ENCODE measurements around the gene SEC62. TPM values are rescaled to one million over a fixed set of nuclear protein-coding genes. Genes with fewer than 3 reads are reported as not detected.

The SEC62 gene
- total RNA-seq, 1 experiment from 2014 or later, result 58.5 TPM

DNA sequence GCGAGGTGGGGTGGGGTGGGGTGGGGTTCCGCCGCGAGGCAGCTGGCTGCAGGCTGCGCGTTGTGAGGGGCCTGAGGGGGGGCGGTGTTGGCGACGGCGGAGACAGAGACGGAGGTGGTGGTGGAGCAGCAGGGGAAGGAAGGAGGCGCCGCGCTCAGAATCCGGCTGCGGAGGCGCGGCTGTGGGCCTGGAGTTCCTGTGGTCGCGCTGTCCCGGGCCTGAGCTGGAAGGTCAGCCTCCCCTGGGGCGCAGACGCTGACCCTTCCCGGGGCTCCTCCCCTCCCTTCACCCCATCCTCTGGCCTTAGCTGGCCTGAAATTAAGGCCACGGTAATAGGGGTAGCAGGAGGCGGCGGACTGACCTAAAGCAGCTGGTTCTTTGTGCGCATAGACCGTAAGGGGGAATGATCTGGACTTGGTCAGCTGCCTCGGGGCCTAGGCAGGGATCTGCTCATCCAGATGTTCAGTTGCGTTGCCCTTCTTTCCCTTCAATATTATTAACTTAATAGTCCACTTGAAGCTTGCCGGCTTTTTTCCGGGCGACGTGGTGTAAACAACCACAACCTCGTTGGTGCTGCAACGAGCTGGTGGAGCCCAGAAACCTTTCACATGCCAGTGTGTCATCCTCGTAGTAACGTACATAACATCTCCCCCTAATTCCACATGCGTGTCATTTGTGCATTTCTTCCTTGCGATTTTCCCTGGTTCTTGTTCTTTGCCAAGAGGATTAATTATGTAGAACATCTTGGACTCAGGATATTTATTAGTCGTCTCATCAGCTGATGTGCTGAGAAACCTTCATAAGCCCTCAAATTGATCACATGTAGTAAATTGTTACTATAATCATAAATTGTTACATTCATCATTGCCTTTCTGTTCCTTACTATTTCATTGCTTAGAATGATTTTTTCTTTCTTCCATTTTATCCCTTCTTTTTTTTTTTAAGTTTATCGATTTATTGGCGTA lies 626 bp downstream of the SEC62 start:
- POLR2A ChIA-PET, result interaction anchor here (0.5 to 4.7 kb wide), 18 partner anchors 9 to 518 kb away, joined by 3 to 35 read pairs (median 4); partner anchors contain the start of gene MYNN
- CTCF ChIA-PET, result interaction anchor here (0.6 to 1.8 kb wide), 15 partner anchors 10 to 204 kb away, joined by 3 to 6 read pairs (median 3); partner anchors contain the start of gene MYNN

DNA sequence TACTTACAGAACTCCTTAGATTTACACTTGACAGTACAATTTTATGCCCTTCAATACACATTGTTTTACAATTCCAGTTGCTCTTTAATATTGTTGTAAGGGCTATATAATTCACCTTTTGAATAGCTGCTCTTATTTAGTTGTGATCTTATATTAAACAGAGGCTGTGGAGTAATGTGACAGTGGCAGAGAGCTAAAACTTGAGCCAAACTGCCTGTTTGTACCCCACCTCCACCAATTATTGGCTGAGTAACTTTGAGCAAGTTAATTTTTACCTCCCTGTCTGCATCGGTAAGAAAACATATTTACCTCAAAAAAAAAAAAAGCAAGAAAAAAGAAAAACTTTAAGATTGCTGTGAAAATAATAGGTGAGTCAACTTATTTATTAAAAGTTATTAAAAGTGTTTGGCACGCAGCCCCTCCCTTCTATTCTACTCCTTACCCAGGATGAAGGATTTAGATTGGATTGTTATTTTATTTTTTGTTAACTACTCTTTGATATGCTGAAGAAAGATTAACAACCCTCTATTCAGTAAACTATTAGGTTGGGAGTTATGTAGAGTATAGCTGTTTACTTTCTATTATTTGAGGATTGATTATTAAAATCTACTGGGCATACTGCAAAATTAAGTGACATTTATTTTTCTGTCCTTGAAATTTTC lies 1.7 kb downstream of the SEC62 start:
- Mint-ChIP-seq H3K27ac (ENCODE audit: low read depth, unreplicated experiment) (peak overlapping the region; percentile 30), H3K4me3 (ENCODE audit: unreplicated experiment) (peak overlapping the region; percentile 68), H3K36me3 (ENCODE audit: insufficient read depth, unreplicated experiment) (peaks cover 4% of the 10 kb centered on the region), H3K4me1 (ENCODE audit: insufficient read depth, unreplicated experiment) (peaks cover 26% of the 10 kb centered on the region), H3K27me3 (ENCODE audit: insufficient read depth, unreplicated experiment) (no peaks in the 10 kb centered on the region), H3K9me3 (ENCODE audit: unreplicated experiment) (peaks cover 11% of the 10 kb centered on the region)
- no peak for DNase-seq (ENCODE audit: unreplicated experiment)
- ChIA-PET POLR2A (interaction anchor here (0.8 to 4.7 kb wide), 4 partner anchors 10 to 200 kb away, joined by 3 to 35 read pairs (median 12); partner anchors contain the start of gene MYNN), CTCF (interaction anchor here (0.6 to 1.7 kb wide), 5 partner anchors 9 to 195 kb away, joined by 3 to 5 read pairs (median 3); partner anchors contain the start of gene MYNN)
- intact Hi-C loops (cut with micrococcal nuclease), result no loop called here
- TF ChIP-seq, protein P1, sequence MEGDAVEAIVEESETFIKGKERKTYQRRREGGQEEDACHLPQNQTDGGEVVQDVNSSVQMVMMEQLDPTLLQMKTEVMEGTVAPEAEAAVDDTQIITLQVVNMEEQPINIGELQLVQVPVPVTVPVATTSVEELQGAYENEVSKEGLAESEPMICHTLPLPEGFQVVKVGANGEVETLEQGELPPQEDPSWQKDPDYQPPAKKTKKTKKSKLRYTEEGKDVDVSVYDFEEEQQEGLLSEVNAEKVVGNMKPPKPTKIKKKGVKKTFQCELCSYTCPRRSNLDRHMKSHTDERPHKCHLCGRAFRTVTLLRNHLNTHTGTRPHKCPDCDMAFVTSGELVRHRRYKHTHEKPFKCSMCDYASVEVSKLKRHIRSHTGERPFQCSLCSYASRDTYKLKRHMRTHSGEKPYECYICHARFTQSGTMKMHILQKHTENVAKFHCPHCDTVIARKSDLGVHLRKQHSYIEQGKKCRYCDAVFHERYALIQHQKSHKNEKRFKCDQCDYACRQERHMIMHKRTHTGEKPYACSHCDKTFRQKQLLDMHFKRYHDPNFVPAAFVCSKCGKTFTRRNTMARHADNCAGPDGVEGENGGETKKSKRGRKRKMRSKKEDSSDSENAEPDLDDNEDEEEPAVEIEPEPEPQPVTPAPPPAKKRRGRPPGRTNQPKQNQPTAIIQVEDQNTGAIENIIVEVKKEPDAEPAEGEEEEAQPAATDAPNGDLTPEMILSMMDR (IDR thresholded peaks at IDR 0.05; ENCODE audit: unreplicated experiment), result no peak
- BruUV-seq (replicated peaks), result no TSS peak

More for the DNA sequence above, 626 bp downstream of the SEC62 start:
- peaks cover 11% of the 10 kb centered on the region for H3K9me3 Mint-ChIP-seq (ENCODE audit: unreplicated experiment)
- TF ChIP-seq, protein P1 (IDR thresholded peaks at IDR 0.05; ENCODE audit: unreplicated experiment), result no peak
- H3K4me1 Mint-ChIP-seq (ENCODE audit: insufficient read depth, unreplicated experiment), result peaks cover 23% of the 10 kb centered on the region
- BruUV-seq (replicated peaks), result no TSS peak
- no peaks in the 10 kb centered on the region for H3K27me3 Mint-ChIP-seq (ENCODE audit: insufficient read depth, unreplicated experiment)
- peaks cover 4% of the 10 kb centered on the region for H3K36me3 Mint-ChIP-seq (ENCODE audit: insufficient read depth, unreplicated experiment)
- peak overlapping the region; percentile 99 for H3K27ac Mint-ChIP-seq (ENCODE audit: low read depth, unreplicated experiment)
- DNase-seq (ENCODE audit: unreplicated experiment), result peak; percentile 39
- intact Hi-C loops (cut with micrococcal nuclease), result loop anchor here (1.0 to 2.0 kb wide), 2 partner anchors 104 to 194 kb away; partner anchors contain the start of gene MYNN
- peak overlapping the region; percentile 68 for H3K4me3 Mint-ChIP-seq (ENCODE audit: unreplicated experiment)

DNA sequence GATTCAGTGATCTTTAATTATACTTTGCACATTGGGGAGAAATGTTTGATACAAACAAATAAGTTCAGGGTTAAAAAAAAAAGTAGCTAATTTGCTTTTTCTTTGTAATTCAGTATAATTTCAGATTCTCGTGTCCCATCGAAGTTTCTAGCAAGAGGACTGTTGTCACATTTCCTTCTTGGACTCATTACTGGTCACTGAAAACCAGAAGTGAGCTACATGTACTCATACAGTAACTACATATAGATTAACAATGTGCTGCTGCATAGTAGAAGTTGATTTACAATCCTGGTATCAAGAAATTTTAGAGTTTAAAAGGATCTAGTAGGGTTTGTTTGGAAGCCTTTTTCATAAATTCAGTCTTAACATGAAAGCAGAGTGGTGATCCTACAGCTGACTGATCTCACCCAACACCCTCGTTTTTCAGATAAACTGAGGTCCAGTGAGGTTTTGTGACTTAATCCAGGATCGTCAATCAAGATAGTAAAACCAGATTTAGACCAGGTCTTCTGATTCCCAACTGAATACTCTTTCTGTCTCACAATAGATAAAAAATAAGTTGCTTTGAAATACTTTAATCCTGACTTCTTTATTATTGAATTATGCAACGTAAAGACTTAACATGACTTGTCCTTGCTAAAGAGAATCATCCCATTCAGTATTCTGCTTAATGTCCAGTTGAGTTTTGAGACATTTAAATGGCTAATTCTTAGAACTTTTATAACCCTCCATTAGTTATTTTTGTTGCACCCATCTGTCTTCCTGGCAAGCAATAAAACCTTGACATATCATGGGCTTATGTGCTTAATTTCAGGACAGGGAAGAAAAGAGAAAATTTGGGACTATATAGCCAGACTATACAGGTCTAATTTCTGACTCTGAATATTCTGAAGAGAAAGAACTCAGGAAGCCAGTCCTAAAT lies 2.8 kb downstream of the SEC62 start:
- no peaks in the 10 kb centered on the region for H3K27me3 Mint-ChIP-seq (ENCODE audit: insufficient read depth, unreplicated experiment)
- ChIA-PET CTCF (interaction anchor here (0.9 kb wide), 1 partner anchor 105 kb away, joined by 4 read pairs; no protein-coding TSS in a partner anchor), POLR2A (interaction anchor here (0.6 to 4.7 kb wide), 4 partner anchors 197 to 823 kb away, joined by 3 to 35 read pairs (median 4); partner anchors contain the start of gene MYNN)
- no peak overlapping the region for H3K4me3 Mint-ChIP-seq (ENCODE audit: unreplicated experiment)
- H3K36me3 Mint-ChIP-seq (ENCODE audit: insufficient read depth, unreplicated experiment), result peaks cover 10% of the 10 kb centered on the region
- no peak overlapping the region for H3K27ac Mint-ChIP-seq (ENCODE audit: low read depth, unreplicated experiment)
- no TSS peak for BruUV-seq (replicated peaks)
- no peak for DNase-seq (ENCODE audit: unreplicated experiment)
- H3K9me3 Mint-ChIP-seq (ENCODE audit: unreplicated experiment), result peaks cover 3% of the 10 kb centered on the region
- TF ChIP-seq, protein P1 (IDR thresholded peaks at IDR 0.05; ENCODE audit: unreplicated experiment), result no peak
- intact Hi-C loops (cut with micrococcal nuclease), result no loop called here
- H3K4me1 Mint-ChIP-seq (ENCODE audit: insufficient read depth, unreplicated experiment), result peaks cover 37% of the 10 kb centered on the region

All from MCF 10A (cell line).